ENCODE results near the gene SRPK2.

The SRPK2 gene

GRCh38 chr7:105151152-105151551, 237.6 kb downstream of the SRPK2 start:
- ChIA-PET CTCF (no interaction called here), POLR2A (no interaction called here)
- Histone ChIP-seq H3K27ac (ENCODE audit: extremely low read depth, low read depth, low read length) (no peak overlapping the region), H3K9me3 (ENCODE audit: control insufficient read depth, insufficient read depth, low read depth, low read length) (no peaks in the 10 kb centered on the region), H3K36me3 (ENCODE audit: control insufficient read depth in 2 of 2, insufficient read depth in 1 of 2, low read length in 2 of 2) (no peaks in the 10 kb centered on the region), H3K4me1 (ENCODE audit: control insufficient read depth, insufficient read depth, low read length) (no peaks in the 10 kb centered on the region), H3K4me3 (ENCODE audit: low read depth, low read length) (no peak overlapping the region)
- TF ChIP-seq SCRT2 (tag by site-specific recombination; IDR thresholded peaks at IDR 0.05): peak; percentile 79
- peak; percentile 82 for TF ChIP-seq SCRT1 (tag by site-specific recombination; IDR thresholded peaks at IDR 0.05; ENCODE audit: borderline replicate concordance)
- TF ChIP-seq ZBTB11 (tag by site-specific recombination; conservative IDR thresholded peaks at IDR 0.05; ENCODE audit: low read depth): no peak

GRCh38 chr7:105149827-105150226, 238.9 kb downstream of the SRPK2 start:
- no peak overlapping the region for H3K4me3 ChIP-seq (ENCODE audit: low read depth, low read length)
- ChIA-PET CTCF (interaction anchor here (0.7 kb wide), 1 partner anchor 73 kb away, joined by 4 read pairs; no protein-coding TSS in a partner anchor), POLR2A (no interaction called here)
- no peaks in the 10 kb centered on the region for H3K4me1 ChIP-seq (ENCODE audit: control insufficient read depth, insufficient read depth, low read length)
- H3K27ac ChIP-seq (ENCODE audit: extremely low read depth, low read depth, low read length): no peak overlapping the region
- no peaks in the 10 kb centered on the region; a peak in 1 of 3 replicates for H3K36me3 ChIP-seq (ENCODE audit: control insufficient read depth in 2 of 2, insufficient read depth in 1 of 2, low read length in 2 of 2)
- TF ChIP-seq ZNF791 (tag by site-specific recombination; IDR thresholded peaks at IDR 0.05) (no peak), TRIM28 (IDR thresholded peaks at IDR 0.05; ENCODE audit: borderline replicate concordance, low read length) (no peak), GLIS2 (tag by site-specific recombination; IDR thresholded peaks at IDR 0.05) (no peak), ZBTB17 (tag by site-specific recombination; IDR thresholded peaks at IDR 0.05) (no peak), MYNN (tag by site-specific recombination; IDR thresholded peaks at IDR 0.05; ENCODE audit: borderline replicate concordance) (no peak)
- no peaks in the 10 kb centered on the region for H3K9me3 ChIP-seq (ENCODE audit: control insufficient read depth, insufficient read depth, low read depth, low read length)

GRCh38 chr7:105141068-105141467, 247.7 kb downstream of the SRPK2 start:
- POLR2A ChIA-PET: no interaction called here
- CTCF ChIA-PET: interaction anchor here (0.6 to 1.3 kb wide), 3 partner anchors 161 to 354 kb away, joined by 3 to 4 read pairs (median 4); no protein-coding TSS in a partner anchor
- H3K4me1 ChIP-seq (ENCODE audit: control insufficient read depth, insufficient read depth, low read length): no peaks in the 10 kb centered on the region

GRCh38 chr7:105139381-105139780, 249.3 kb downstream of the SRPK2 start:
- CTCF ChIA-PET: interaction anchor here (1.0 to 1.5 kb wide), 2 partner anchors 14 to 156 kb away, joined by 3 read pairs; no protein-coding TSS in a partner anchor
- Histone ChIP-seq H3K4me1 (ENCODE audit: control insufficient read depth, insufficient read depth, low read length) (0 out of 2 replicates have a peak, but pooled peaks cover 3% of the 10 kb centered on the region), H3K4me3 (ENCODE audit: low read depth, low read length) (no peak overlapping the region), H3K36me3 (ENCODE audit: control insufficient read depth in 2 of 2, insufficient read depth in 1 of 2, low read length in 2 of 2) (peaks cover 0 to 37% of the 10 kb centered on the region in 2 experiments; a peak in 2 of 3 replicates), H3K9me3 (ENCODE audit: control insufficient read depth, insufficient read depth, low read depth, low read length) (no peaks in the 10 kb centered on the region), H3K27ac (ENCODE audit: extremely low read depth, low read depth, low read length) (no peak overlapping the region)
- TF ChIP-seq ZNF394 (tag by site-specific recombination; IDR thresholded peaks at IDR 0.05; ENCODE audit: borderline replicate concordance) (no peak), ZNF768 (tag by site-specific recombination; IDR thresholded peaks at IDR 0.05) (no peak), ZNF140 (tag by site-specific recombination; IDR thresholded peaks at IDR 0.05) (peak; percentile 83), SCRT2 (tag by site-specific recombination; IDR thresholded peaks at IDR 0.05) (peak; percentile 83), ZFP69B (tag by site-specific recombination; IDR thresholded peaks at IDR 0.05) (no peak), ZNF37A (tag by site-specific recombination; IDR thresholded peaks at IDR 0.05) (no peak), INSM2 (tag by site-specific recombination; IDR thresholded peaks at IDR 0.05) (no peak), ZIC2 (tag by site-specific recombination; IDR thresholded peaks at IDR 0.05) (no peak), GLI2 (tag by site-specific recombination; IDR thresholded peaks at IDR 0.05; ENCODE audit: borderline replicate concordance, low read depth) (no peak)
- POLR2A ChIA-PET: no interaction called here

More at GRCh38 chr7:105141068-105141467, 247.7 kb downstream of the SRPK2 start:
- peaks cover 0 to 37% of the 10 kb centered on the region in 2 experiments; a peak in 2 of 3 replicates for H3K36me3 ChIP-seq (ENCODE audit: control insufficient read depth in 2 of 2, insufficient read depth in 1 of 2, low read length in 2 of 2)
- H3K4me3 ChIP-seq (ENCODE audit: low read depth, low read length): no peak overlapping the region
- TF ChIP-seq PRDM1 (tag by site-specific recombination; IDR thresholded peaks at IDR 0.05) (peak; percentile 30; the same call in 1 of the 2 replicates), ZNF660 (tag by site-specific recombination; IDR thresholded peaks at IDR 0.05) (peak; percentile 97), HOXD13 (CRISPR knock-in tag; IDR thresholded peaks at IDR 0.05; ENCODE audit: borderline replicate concordance) (no peak), ZNF174 (tag by site-specific recombination; IDR thresholded peaks at IDR 0.05) (no peak), ZNF654 (tag by site-specific recombination; IDR thresholded peaks at IDR 0.05; ENCODE audit: low read depth) (peak; percentile 6; the same call in 1 of the 2 replicates), ZNF600 (tag by site-specific recombination; IDR thresholded peaks at IDR 0.05) (peak; percentile 53; the same call in 1 of the 2 replicates)
- H3K9me3 ChIP-seq (ENCODE audit: control insufficient read depth, insufficient read depth, low read depth, low read length): no peaks in the 10 kb centered on the region
- no peak overlapping the region for H3K27ac ChIP-seq (ENCODE audit: extremely low read depth, low read depth, low read length)

All from HEK293 (cell line).